CD14-positive monocyte (primary cell): ENCODE results near the gene SORD. TPM values are rescaled to one million over a fixed set of nuclear protein-coding genes. Genes with fewer than 3 reads are reported as not detected.
"Not testable (repeated sequence)": the region's sequence is repeated elsewhere in the genome, so short reads cannot be mapped to it uniquely, and the experiment has no call there.

Source experiments
- DNase-seq, 3 donors: peaks; one replicate each; pipeline ENCODE4 v3.0.0-alpha.2; 2011 to 2022
- H2AFZ ChIP-seq: 2 replicates; pipeline ENCODE4 v1.6.0; 2012; ENCODE audit warnings: mild to moderate bottlenecking, low read depth, low read length, inconsistent platforms; ENCODE audit not compliant: insufficient read depth, poor library complexity, severe bottlenecking
- H3K27ac ChIP-seq, 2 donors: 1 replicate in 1 of 2; 2 replicates in 1 of 2; pipeline ENCODE4 v1.5.1; 2012 to 2013; ENCODE audit warnings: low read length in 2 of 2, control low read depth in 1 of 2, inconsistent platforms in 1 of 2, low read depth in 1 of 2, mild to moderate bottlenecking in 1 of 2
- H3K27me3 ChIP-seq, 2 donors: one replicate each; pipeline versions ENCODE4 v1.6.0 to v1.6.1; 2011 to 2013; ENCODE audit warnings: low read length in 2 of 2; ENCODE audit not compliant: control insufficient read depth in 2 of 2, insufficient read depth in 2 of 2
- H3K36me3 ChIP-seq, 2 donors: replicated peaks in 1 of 2; 1 replicate in 1 of 2; 2 replicates in 1 of 2; pipeline versions ENCODE4 v1.5.1 to v1.6.1; 2012 to 2013; ENCODE audit warnings: low read length in 2 of 2, control low read depth in 1 of 2, inconsistent platforms in 1 of 2, mild to moderate bottlenecking in 1 of 2; ENCODE audit not compliant: insufficient read depth in 2 of 2, control insufficient read depth in 1 of 2
- H3K4me1 ChIP-seq, 2 donors: 1 replicate in 1 of 2; 2 replicates in 1 of 2; pipeline versions ENCODE4 v1.5.1 to v1.6.1; 2012 to 2013; ENCODE audit warnings: low read length in 2 of 2, control low read depth in 1 of 2, inconsistent platforms in 1 of 2, mild to moderate bottlenecking in 1 of 2, moderate library complexity in 1 of 2; ENCODE audit not compliant: insufficient read depth in 2 of 2, control insufficient read depth in 1 of 2
- H3K4me2 ChIP-seq: replicated peaks from 2 replicates; pipeline ENCODE3; 2012; ENCODE audit warnings: low read length, moderate library complexity, mild to moderate bottlenecking; ENCODE audit not compliant: poor library complexity, severe bottlenecking; ENCODE audit errors: extremely low read depth
- H3K4me3 ChIP-seq, 3 experiments: fragments of 200-600 bp in 1 of 3; sonication (generic) in 1 of 3; replicated peaks in 1 of 3; 1 replicate in 2 of 3; 2 replicates in 1 of 3; pipeline ENCODE4 v1.5.1; 2011 to 2013; ENCODE audit warnings: low read length in 3 of 3, mild to moderate bottlenecking in 3 of 3, control low read depth in 2 of 3, low read depth in 2 of 3, inconsistent platforms in 1 of 3, moderate library complexity in 1 of 3
- H3K79me2 ChIP-seq: 2 replicates; pipeline ENCODE4 v1.6.0; 2012; ENCODE audit warnings: mild to moderate bottlenecking, control low read depth, inconsistent platforms, low read length, moderate library complexity; ENCODE audit not compliant: insufficient read depth
- H3K9ac ChIP-seq: 2 replicates; pipeline ENCODE4 v1.6.0; 2017; ENCODE audit warnings: low read length, mild to moderate bottlenecking; ENCODE audit not compliant: insufficient read depth, poor library complexity, severe bottlenecking
- H3K9me3 ChIP-seq, 2 donors: replicated peaks in 1 of 2; 1 replicate in 1 of 2; 2 replicates in 1 of 2; pipeline versions ENCODE4 v1.5.1 to v1.6.1; 2012 to 2013; ENCODE audit warnings: low read length in 2 of 2, control low read depth in 1 of 2; ENCODE audit not compliant: control insufficient read depth in 1 of 2, insufficient read depth in 1 of 2
- H4K20me1 ChIP-seq: 2 replicates; pipeline ENCODE4 v1.6.0; 2012; ENCODE audit warnings: mild to moderate bottlenecking, low read length, control low read depth, moderate library complexity; ENCODE audit not compliant: insufficient read depth
- H3K27ac Mint-ChIP-seq, 7 donors: one replicate each; pipeline ENCODE4 v1.8.0; 2020; ENCODE audit warnings: mild to moderate bottlenecking in 7 of 7, mixed read lengths in 7 of 7, moderate library complexity in 6 of 7, inconsistent platforms in 2 of 7
- H3K27me3 Mint-ChIP-seq, 3 donors: one replicate each; pipeline ENCODE4 v1.8.0; 2021 to 2022; ENCODE audit warnings: low read depth in 3 of 3, mild to moderate bottlenecking in 3 of 3, mixed read lengths in 3 of 3, moderate library complexity in 3 of 3, inconsistent platforms in 1 of 3
- H3K36me3 Mint-ChIP-seq, 2 donors: one replicate each; pipeline ENCODE4 v1.8.0; 2020; ENCODE audit warnings: mixed read lengths in 2 of 2, inconsistent platforms in 1 of 2, mild to moderate bottlenecking in 1 of 2
- H3K4me1 Mint-ChIP-seq: one replicate; pipeline ENCODE4 v1.8.0; 2020; ENCODE audit warnings: mild to moderate bottlenecking, mixed read lengths
- H3K4me3 Mint-ChIP-seq, 2 donors: one replicate each; pipeline ENCODE4 v1.8.0; 2020; ENCODE audit warnings: mild to moderate bottlenecking in 2 of 2, mixed read lengths in 2 of 2, moderate library complexity in 1 of 2
- H3K9me3 Mint-ChIP-seq, 7 donors: one replicate each; pipeline ENCODE4 v1.8.0; 2020 to 2022; ENCODE audit warnings: mixed read lengths in 7 of 7, mild to moderate bottlenecking in 6 of 7, moderate library complexity in 6 of 7, inconsistent platforms in 2 of 7
- WGBS: methylation state at CpG from one replicate; pipeline ENCODE4 v1.1.5; 2013; ENCODE audit warnings: missing lambda C conversion rate; ENCODE audit not compliant: insufficient coverage; 5-methylcytosine and 5-hydroxymethylcytosine counted together
- intact Hi-C, 2 donors: fragments of 100-400 bp; cut with micrococcal nuclease; formaldehyde crosslinking; loops; one replicate each; pipeline versions ENCODE4 v1.15.0 to v1.15.1; 2023
- polyA plus RNA-seq, 3 donors: library from polyadenylated mRNA; depleted of rRNA in 1 of 3; unstranded in 2 of 3; stranded (reverse) in 1 of 3; fragments of 300-500 nt in 2 of 3; fragments of >200 nt in 1 of 3; fragmentation: Illumina TruSeq in 2 of 3; gene quantifications; 1 replicate in 2 of 3; 2 replicates in 1 of 3; pipeline ENCODE4 v1.2.3, GENCODE V29; 2012 to 2021

Gene SORD
- polyA plus RNA-seq, 3 donors, result 17.9 to 22.6 (median 21.7) TPM

GRCh38 chr15:45032501-45032900, 9.5 kb downstream of the SORD start:
- H3K9me3 Mint-ChIP-seq, H3K9me3 ChIP-seq, intact Hi-C loops, H3K27ac Mint-ChIP-seq, H3K79me2 ChIP-seq, H3K4me2 ChIP-seq, H3K4me3 ChIP-seq, H3K9ac ChIP-seq, H3K4me3 Mint-ChIP-seq, H3K36me3 ChIP-seq, H3K27me3 Mint-ChIP-seq, H2AFZ ChIP-seq, DNase-seq, H3K27ac ChIP-seq, H3K27me3 ChIP-seq, H4K20me1 ChIP-seq: not testable (repeated sequence)
- Mint-ChIP-seq H3K4me1 (peaks cover 26% of the 10 kb centered on the region), H3K36me3 (peaks cover 23 to 29% of the 10 kb centered on the region in 2 donors)
- no CpG with 5 or more reads among the region's 2 CpGs for WGBS
- H3K4me1 ChIP-seq, result peaks cover 11 to 29% of the 10 kb centered on the region in 2 donors

- H3K9me3 ChIP-seq, H3K4me3 Mint-ChIP-seq, H3K79me2 ChIP-seq, H3K4me2 ChIP-seq, H3K36me3 ChIP-seq, H3K27ac Mint-ChIP-seq, H3K9me3 Mint-ChIP-seq, H3K4me3 ChIP-seq, DNase-seq, H3K9ac ChIP-seq, H3K27me3 Mint-ChIP-seq, H3K27ac ChIP-seq, H2AFZ ChIP-seq, intact Hi-C loops, H3K27me3 ChIP-seq, H4K20me1 ChIP-seq: not testable (repeated sequence)
- peaks cover 14 to 34% of the 10 kb centered on the region in 2 donors for H3K4me1 ChIP-seq
- WGBS, result no CpG with 5 or more reads among the region's 4 CpGs
- peaks cover 23 to 26% of the 10 kb centered on the region in 2 donors for H3K36me3 Mint-ChIP-seq
- peaks cover 32% of the 10 kb centered on the region for H3K4me1 Mint-ChIP-seq
Measured at GRCh38 chr15:45034087-45034486, 11.1 kb downstream of the SORD start.

GRCh38 chr15:45034600-45035375, 11.8 kb downstream of the SORD start:
- H3K9me3 ChIP-seq, H3K27me3 ChIP-seq, H3K4me2 ChIP-seq, H3K9me3 Mint-ChIP-seq, H3K4me3 ChIP-seq, H3K27ac ChIP-seq, H3K4me3 Mint-ChIP-seq, H3K36me3 ChIP-seq, H4K20me1 ChIP-seq, H3K79me2 ChIP-seq, H3K9ac ChIP-seq, DNase-seq, H3K27ac Mint-ChIP-seq, H2AFZ ChIP-seq, H3K27me3 Mint-ChIP-seq: not testable (repeated sequence)
- H3K4me1 ChIP-seq, result peaks cover 14 to 34% of the 10 kb centered on the region in 2 donors
- intact Hi-C loops, result loop anchor here (5.0 kb wide), 1 partner anchor 182 kb away; no protein-coding TSS in a partner anchor
- peaks cover 17 to 19% of the 10 kb centered on the region in 2 donors for H3K36me3 Mint-ChIP-seq
- peaks cover 32% of the 10 kb centered on the region for H3K4me1 Mint-ChIP-seq
- 98% methylated on average over 33 of the region's 56 CpGs for WGBS
